ENCODE results near the gene MITF.

The MITF gene

DNA sequence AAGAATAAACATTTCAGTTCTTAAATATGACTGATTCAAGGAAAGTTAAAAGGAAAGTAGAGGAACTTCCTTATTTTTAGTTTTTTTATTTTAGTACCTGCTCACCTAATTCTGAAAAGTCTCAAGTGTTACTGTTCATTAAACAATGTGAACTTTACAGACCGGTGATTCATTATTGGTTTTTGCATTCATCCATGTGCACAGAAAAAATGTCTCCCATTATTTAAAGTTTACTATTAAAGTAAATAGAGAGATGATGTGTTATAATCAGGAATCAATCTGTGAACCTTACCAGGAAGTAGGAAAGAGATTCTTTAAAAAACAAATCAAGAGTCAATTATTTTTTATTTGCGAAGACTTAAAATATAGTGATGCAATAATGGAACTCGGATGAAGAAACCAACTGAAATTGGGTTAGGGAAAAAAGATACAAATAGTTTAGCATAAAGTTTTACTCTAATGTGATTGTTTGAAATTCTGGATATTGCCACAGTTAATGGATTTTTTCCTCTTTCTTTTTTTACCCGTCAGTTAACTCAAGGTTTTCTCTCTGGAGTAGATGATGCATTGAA is 140.9 kb downstream of the MITF start:
- intact Hi-C loops (cut with micrococcal nuclease) = no loop called here
- Mint-ChIP-seq H3K4me1 (ENCODE audit: low read depth) (peaks cover 5% of the 10 kb centered on the region), H3K27ac (no peak overlapping the region), H3K36me3 (ENCODE audit: low read depth) (peaks cover 10% of the 10 kb centered on the region), H3K4me3 (no peak overlapping the region), H3K27me3 (no peaks in the 10 kb centered on the region), H3K9me3 (no peaks in the 10 kb centered on the region)

- peaks cover 10% of the 10 kb centered on the region for H3K36me3 Mint-ChIP-seq (ENCODE audit: low read depth)
- H3K27ac Mint-ChIP-seq = no peak overlapping the region
- no peaks in the 10 kb centered on the region for H3K9me3 Mint-ChIP-seq
- no peaks in the 10 kb centered on the region for H3K27me3 Mint-ChIP-seq
- no peak overlapping the region for H3K4me3 Mint-ChIP-seq
- intact Hi-C loops (cut with micrococcal nuclease) = no loop called here
- peaks cover 5% of the 10 kb centered on the region for H3K4me1 Mint-ChIP-seq (ENCODE audit: low read depth)
These were observed 141.8 kb downstream of the MITF start for GRCh38 chr3:69881051-69881450.

GRCh38 chr3:69881756-69882428 is 142.6 kb downstream of the MITF start:
- H3K27ac Mint-ChIP-seq = no peak overlapping the region
- no peaks in the 10 kb centered on the region for H3K27me3 Mint-ChIP-seq
- H3K4me3 Mint-ChIP-seq = no peak overlapping the region
- intact Hi-C loops (cut with micrococcal nuclease) = no loop called here
- no peaks in the 10 kb centered on the region for H3K9me3 Mint-ChIP-seq
- peaks cover 5% of the 10 kb centered on the region for H3K4me1 Mint-ChIP-seq (ENCODE audit: low read depth)
- peaks cover 10% of the 10 kb centered on the region for H3K36me3 Mint-ChIP-seq (ENCODE audit: low read depth)

DNA sequence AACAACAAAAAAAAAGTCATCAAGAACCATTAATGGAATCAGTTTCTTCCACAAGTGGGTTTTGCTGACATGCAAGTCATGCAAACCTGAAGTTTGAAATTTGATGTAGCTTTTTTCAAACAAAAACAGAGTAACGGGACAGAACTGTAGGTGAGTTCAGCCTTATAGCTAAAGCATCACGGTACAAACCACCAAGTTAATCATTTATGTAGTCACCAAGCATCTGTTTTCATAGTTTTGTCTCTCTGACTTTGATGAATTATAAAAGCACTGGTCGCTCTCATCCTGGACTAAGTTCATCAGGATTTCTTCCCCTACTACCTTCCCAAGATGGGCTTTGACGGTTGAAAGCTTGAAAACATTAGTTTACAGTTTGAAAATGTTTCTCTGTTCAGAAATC is 143.3 kb downstream of the MITF start:
- Mint-ChIP-seq H3K4me1 (ENCODE audit: low read depth) (peaks cover 5% of the 10 kb centered on the region), H3K27me3 (no peaks in the 10 kb centered on the region), H3K9me3 (no peaks in the 10 kb centered on the region), H3K4me3 (no peak overlapping the region), H3K36me3 (ENCODE audit: low read depth) (peaks cover 10% of the 10 kb centered on the region), H3K27ac (no peak overlapping the region)
- intact Hi-C loops (cut with micrococcal nuclease) = no loop called here

DNA sequence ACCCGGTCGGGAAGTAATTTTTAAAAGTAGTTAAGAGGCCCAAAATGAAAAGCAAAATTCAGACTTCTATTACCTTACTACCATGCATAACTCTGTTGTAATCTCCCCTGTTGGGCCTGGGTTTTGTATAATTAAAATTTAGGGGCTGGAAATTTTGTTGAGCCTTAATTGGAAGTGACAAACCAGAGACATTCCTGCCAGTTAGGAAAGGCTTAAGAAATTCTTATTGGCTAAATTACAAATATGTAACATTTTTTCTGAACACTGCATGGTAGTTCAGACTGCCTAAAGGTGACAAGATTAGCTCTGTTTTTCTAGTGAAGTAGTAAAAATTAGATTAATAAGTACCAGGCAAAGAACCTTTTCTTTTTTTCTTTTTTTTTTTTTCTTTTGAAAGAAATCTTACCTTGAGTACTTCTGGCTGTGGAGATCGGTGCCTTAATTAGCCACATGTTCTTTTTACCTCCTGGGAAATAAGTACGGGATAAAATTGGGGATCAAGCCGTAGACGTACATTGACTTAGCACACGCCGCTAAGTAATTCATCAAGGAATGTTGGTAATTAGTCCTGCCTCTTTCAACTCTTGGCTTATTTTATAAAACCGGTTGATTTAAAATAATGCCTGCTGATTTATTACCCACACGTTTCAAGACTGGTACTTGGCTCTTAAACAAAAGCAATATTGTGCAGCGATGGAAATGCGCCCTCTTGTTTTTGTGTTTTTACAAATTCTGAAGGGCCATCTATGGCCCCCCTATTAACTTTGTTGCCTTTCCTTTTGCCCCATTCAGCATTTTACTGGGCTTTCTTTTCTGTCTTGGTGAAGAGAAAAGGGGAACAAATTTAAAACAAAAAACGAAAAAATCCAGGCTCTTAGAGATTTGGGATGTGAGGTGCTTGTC is 149.0 kb downstream of the MITF start:
- Mint-ChIP-seq H3K27me3 (no peaks in the 10 kb centered on the region), H3K4me3 (no peak overlapping the region), H3K27ac (no peak overlapping the region), H3K9me3 (no peaks in the 10 kb centered on the region), H3K4me1 (ENCODE audit: low read depth) (no peaks in the 10 kb centered on the region), H3K36me3 (ENCODE audit: low read depth) (peaks cover 10% of the 10 kb centered on the region)
- intact Hi-C loops (cut with micrococcal nuclease) = no loop called here

- Mint-ChIP-seq H3K27me3 (no peaks in the 10 kb centered on the region), H3K4me3 (no peak overlapping the region)
These were observed 149.7 kb downstream of the MITF start for GRCh38 chr3:69888943-69889315.

GRCh38 chr3:69890084-69890483 is 150.8 kb downstream of the MITF start:
- H3K27ac Mint-ChIP-seq = no peak overlapping the region
- no peaks in the 10 kb centered on the region for H3K27me3 Mint-ChIP-seq
- H3K4me1 Mint-ChIP-seq (ENCODE audit: low read depth) = no peaks in the 10 kb centered on the region
- H3K9me3 Mint-ChIP-seq = no peaks in the 10 kb centered on the region
- no peaks in the 10 kb centered on the region for H3K36me3 Mint-ChIP-seq (ENCODE audit: low read depth)
- intact Hi-C loops (cut with micrococcal nuclease) = no loop called here
- no peak overlapping the region for H3K4me3 Mint-ChIP-seq

More at GRCh38 chr3:69888943-69889315, 149.7 kb downstream of the MITF start:
- intact Hi-C loops (cut with micrococcal nuclease) = no loop called here
- H3K9me3 Mint-ChIP-seq = no peaks in the 10 kb centered on the region
- H3K4me1 Mint-ChIP-seq (ENCODE audit: low read depth) = no peaks in the 10 kb centered on the region
- H3K27ac Mint-ChIP-seq = no peak overlapping the region
- H3K36me3 Mint-ChIP-seq (ENCODE audit: low read depth) = peaks cover 7% of the 10 kb centered on the region

- Mint-ChIP-seq H3K4me1 (ENCODE audit: low read depth) (no peaks in the 10 kb centered on the region), H3K4me3 (no peak overlapping the region), H3K36me3 (ENCODE audit: low read depth) (no peaks in the 10 kb centered on the region), H3K9me3 (no peaks in the 10 kb centered on the region), H3K27me3 (no peaks in the 10 kb centered on the region), H3K27ac (no peak overlapping the region)
- intact Hi-C loops (cut with micrococcal nuclease) = no loop called here
These were observed 151.4 kb downstream of the MITF start for GRCh38 chr3:69890691-69891090.

DNA sequence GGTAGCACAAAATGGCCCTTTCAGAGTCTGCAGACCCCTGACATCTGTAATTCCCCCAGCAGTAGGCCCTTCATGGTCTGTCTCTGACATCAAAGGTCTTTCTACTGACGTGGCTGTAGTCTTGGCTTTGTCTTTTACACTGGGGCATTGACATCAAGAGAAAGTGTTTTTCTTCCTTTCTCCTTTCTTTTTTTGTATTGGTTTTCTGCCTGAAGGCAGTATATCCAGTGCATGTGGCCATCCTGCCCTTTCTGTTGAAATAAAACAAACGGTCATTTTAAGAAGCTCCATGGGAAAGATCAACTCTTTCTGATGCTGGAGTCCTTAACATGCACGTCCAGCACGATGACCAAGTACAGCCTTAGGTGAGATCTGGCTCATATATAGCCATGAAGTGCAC is 153.4 kb downstream of the MITF start:
- H3K9me3 Mint-ChIP-seq = no peaks in the 10 kb centered on the region
- intact Hi-C loops (cut with micrococcal nuclease) = no loop called here
- no peaks in the 10 kb centered on the region for H3K27me3 Mint-ChIP-seq
- H3K4me3 Mint-ChIP-seq = no peak overlapping the region
- H3K4me1 Mint-ChIP-seq (ENCODE audit: low read depth) = no peaks in the 10 kb centered on the region
- no peak overlapping the region for H3K27ac Mint-ChIP-seq
- H3K36me3 Mint-ChIP-seq (ENCODE audit: low read depth) = no peaks in the 10 kb centered on the region

DNA sequence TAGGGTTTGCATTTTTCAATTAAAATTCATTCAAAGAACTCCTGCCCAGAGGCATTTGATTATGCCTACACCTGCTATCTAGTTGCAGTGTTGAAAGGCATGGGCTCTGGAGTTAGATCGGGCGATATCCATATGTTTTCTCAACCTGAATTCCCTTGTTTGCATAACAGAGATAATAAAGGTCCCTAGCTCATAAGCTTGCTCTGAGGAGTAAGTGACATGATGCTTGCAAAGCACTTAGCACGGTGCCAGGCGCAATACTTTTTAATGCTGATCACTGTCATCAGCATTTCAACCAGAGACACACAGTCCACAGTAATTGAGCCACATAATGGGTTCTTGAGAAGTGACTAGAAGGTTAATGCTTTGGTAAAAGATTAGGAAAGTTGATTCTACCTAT is 154.0 kb downstream of the MITF start:
- no peaks in the 10 kb centered on the region for H3K9me3 Mint-ChIP-seq
- H3K27me3 Mint-ChIP-seq = no peaks in the 10 kb centered on the region
- intact Hi-C loops (cut with micrococcal nuclease) = no loop called here
- H3K36me3 Mint-ChIP-seq (ENCODE audit: low read depth) = no peaks in the 10 kb centered on the region
- H3K4me3 Mint-ChIP-seq = no peak overlapping the region
- no peak overlapping the region for H3K27ac Mint-ChIP-seq
- no peaks in the 10 kb centered on the region for H3K4me1 Mint-ChIP-seq (ENCODE audit: low read depth)

DNA sequence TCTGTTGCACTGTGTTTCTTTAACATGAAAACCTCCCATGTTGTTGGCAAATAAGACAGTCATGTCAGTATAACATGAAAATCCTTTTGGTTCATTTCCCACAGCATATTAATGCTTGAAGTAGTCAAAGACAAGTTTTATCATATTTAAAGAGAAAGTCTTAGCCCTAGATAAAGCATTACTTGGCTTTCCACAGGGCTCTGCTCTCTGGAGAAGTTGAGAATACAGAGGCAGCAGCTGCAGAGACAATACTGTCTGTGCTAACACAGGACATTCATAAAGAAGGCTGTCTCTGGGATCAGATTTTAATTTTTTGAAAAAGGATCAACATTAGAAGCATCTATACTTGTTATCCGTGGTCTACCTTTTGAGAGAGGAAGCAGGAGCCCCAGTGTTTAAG is 156.8 kb downstream of the MITF start:
- intact Hi-C loops (cut with micrococcal nuclease) = no loop called here
- Mint-ChIP-seq H3K4me1 (ENCODE audit: low read depth) (no peaks in the 10 kb centered on the region), H3K36me3 (ENCODE audit: low read depth) (no peaks in the 10 kb centered on the region), H3K4me3 (no peak overlapping the region), H3K9me3 (no peaks in the 10 kb centered on the region), H3K27ac (no peak overlapping the region), H3K27me3 (no peaks in the 10 kb centered on the region)

GRCh38 chr3:69900331-69900730 is 161.1 kb downstream of the MITF start:
- Mint-ChIP-seq H3K27me3 (no peaks in the 10 kb centered on the region), H3K36me3 (ENCODE audit: low read depth) (no peaks in the 10 kb centered on the region), H3K4me3 (no peak overlapping the region), H3K27ac (no peak overlapping the region), H3K9me3 (no peaks in the 10 kb centered on the region), H3K4me1 (ENCODE audit: low read depth) (no peaks in the 10 kb centered on the region)
- intact Hi-C loops (cut with micrococcal nuclease) = no loop called here

- Mint-ChIP-seq H3K36me3 (ENCODE audit: low read depth) (no peaks in the 10 kb centered on the region), H3K9me3 (no peaks in the 10 kb centered on the region), H3K4me3 (no peak overlapping the region), H3K27ac (no peak overlapping the region), H3K4me1 (ENCODE audit: low read depth) (no peaks in the 10 kb centered on the region), H3K27me3 (no peaks in the 10 kb centered on the region)
- intact Hi-C loops (cut with micrococcal nuclease) = no loop called here
These were observed 162.5 kb downstream of the MITF start for GRCh38 chr3:69901802-69902201.

- intact Hi-C loops (cut with micrococcal nuclease) = no loop called here
- H3K27ac Mint-ChIP-seq = no peak overlapping the region
- no peaks in the 10 kb centered on the region for H3K36me3 Mint-ChIP-seq (ENCODE audit: low read depth)
- H3K27me3 Mint-ChIP-seq = no peaks in the 10 kb centered on the region
- H3K4me3 Mint-ChIP-seq = no peak overlapping the region
- no peaks in the 10 kb centered on the region for H3K9me3 Mint-ChIP-seq
- no peaks in the 10 kb centered on the region for H3K4me1 Mint-ChIP-seq (ENCODE audit: low read depth)
These were observed 163.1 kb downstream of the MITF start for GRCh38 chr3:69902386-69902785.

Data from dendritic cell treated with granulocyte-macrophage colony-stimulating factor and Interleukin-4, amounts not matched to agents 40 ng/mL and 50 ng/mL, for 4 days (primary cell).